T47D (cell line): ENCODE measurements around the gene CGNL1.

Source experiments
- DNase-seq, 2 experiments: peaks; one replicate each; pipeline versions ENCODE4 v3.0.0 to v3.0.0-alpha.2; 2011 to 2012; ENCODE audit warnings: low read depth in 1 of 2, low spot score in 1 of 2
- JUND ChIP-seq: IDR thresholded peaks from 2 replicates; pipeline ENCODE4 v1.6.1; 2012; ENCODE audit warnings: low read depth
- in situ Hi-C: cut with HindIII; loops from 2 replicates; pipeline ENCODE4 v1.10.0; 2016; ENCODE audit warnings: low sequenced_read_pairs, low pct_unique_long_range_greater_than_20kb

CGNL1 gene

DNA sequence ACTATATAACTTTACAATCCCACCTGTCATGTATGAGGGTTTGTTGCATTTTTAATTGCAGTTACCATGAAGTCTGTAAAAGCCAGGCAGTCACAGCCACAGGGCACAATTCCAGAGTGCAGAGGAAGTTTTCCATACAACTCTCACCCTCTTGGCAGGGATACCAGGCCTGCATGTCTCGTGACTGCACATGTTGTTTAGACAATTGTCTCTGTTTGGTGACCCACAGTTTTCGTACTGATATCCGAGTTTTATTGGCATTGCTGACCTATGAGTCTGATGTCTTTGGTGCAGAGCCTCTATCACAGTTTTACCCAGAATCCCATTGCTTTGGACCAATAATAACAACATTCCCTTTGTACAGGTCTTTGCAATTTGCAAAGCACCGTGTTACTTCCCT is 190.5 kb downstream of the CGNL1 start:
- DNase-seq: no peak
- in situ Hi-C loops: no loop called here
- no peak for TF ChIP-seq JUND

DNA sequence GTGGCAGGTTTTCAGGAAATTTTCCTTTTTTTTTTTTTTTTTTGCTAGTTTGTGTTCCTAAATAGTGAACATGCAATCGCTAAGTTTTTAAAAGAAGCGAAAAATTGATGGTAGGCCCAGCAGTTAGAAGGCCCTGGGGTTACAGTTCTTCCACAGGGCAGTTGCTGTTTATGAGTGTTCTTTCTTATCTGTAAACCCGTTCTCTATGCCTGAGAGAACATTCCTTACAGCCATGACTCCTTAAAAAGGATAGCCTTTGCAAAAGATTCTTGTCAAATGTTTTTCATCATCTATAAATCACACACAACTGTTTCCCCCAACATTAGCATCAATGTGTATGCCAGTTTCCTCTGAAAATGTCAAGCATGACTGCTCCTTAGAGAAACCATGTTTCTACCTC is 191.6 kb downstream of the CGNL1 start:
- DNase-seq: no peak
- TF ChIP-seq JUND: no peak
- in situ Hi-C loops: no loop called here

- no peak for DNase-seq
- no peak for TF ChIP-seq JUND
- in situ Hi-C loops: no loop called here
Measured at GRCh38 chr15:57568299-57568698, 192.0 kb downstream of the CGNL1 start.

DNA sequence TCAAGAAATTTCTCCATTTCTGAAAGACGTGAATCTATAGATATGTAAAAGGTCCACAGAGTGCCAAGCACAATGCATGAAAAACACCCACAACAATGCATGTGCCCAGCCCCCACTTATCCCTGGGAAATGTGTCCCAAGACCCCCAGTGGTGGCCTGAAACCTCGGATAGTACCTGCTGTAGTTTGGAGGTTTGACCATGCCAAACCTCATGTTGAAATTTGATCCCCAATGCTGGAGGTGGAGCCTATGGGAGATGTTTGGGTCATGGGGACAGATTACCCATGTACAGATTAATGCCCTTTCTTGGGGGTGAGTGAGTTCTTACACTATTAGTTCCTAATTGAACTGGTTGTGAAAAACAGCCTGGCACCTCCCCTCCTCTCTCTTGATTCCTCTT is 194.0 kb downstream of the CGNL1 start:
- in situ Hi-C loops: no loop called here
- TF ChIP-seq JUND: no peak
- no peak for DNase-seq

GRCh38 chr15:57570994-57571393 is 194.7 kb downstream of the CGNL1 start:
- no peak for DNase-seq
- in situ Hi-C loops: no loop called here

DNA sequence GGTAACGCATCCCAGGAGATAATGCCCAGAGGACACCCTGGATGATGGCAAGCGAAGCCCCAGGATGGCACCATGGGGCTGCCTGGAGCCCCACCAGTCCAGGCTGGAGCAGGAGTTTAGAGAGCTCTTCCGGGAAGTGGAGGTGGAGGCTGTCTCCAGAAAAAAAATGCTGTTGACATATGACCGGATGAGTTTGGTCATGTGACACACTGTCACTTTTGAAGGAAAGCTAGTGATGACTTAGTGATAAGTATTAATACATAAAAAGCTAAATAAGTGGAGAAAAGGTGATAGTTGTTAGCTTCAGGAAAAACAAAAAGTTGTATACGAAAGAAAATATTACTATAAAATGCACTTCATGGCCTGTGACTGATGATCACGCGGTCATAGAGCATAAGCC is 195.4 kb downstream of the CGNL1 start:
- in situ Hi-C loops: no loop called here
- no peak for DNase-seq

More at GRCh38 chr15:57570994-57571393, 194.7 kb downstream of the CGNL1 start:
- no peak for TF ChIP-seq JUND

GRCh38 chr15:57572468-57572867 is 196.2 kb downstream of the CGNL1 start:
- in situ Hi-C loops: no loop called here
- no peak for TF ChIP-seq JUND
- DNase-seq: no peak

More for the DNA sequence above, 195.4 kb downstream of the CGNL1 start:
- no peak for TF ChIP-seq JUND

GRCh38 chr15:57573151-57573550 is 196.8 kb downstream of the CGNL1 start:
- no peak for TF ChIP-seq JUND
- no peak for DNase-seq
- in situ Hi-C loops: no loop called here

- no peak for DNase-seq
- TF ChIP-seq JUND: no peak
- in situ Hi-C loops: no loop called here
Measured at GRCh38 chr15:57575363-57575762, 199.1 kb downstream of the CGNL1 start.

GRCh38 chr15:57578288-57578900 is 202.1 kb downstream of the CGNL1 start:
- in situ Hi-C loops: no loop called here
- no peak for TF ChIP-seq JUND
- DNase-seq: no peak

DNA sequence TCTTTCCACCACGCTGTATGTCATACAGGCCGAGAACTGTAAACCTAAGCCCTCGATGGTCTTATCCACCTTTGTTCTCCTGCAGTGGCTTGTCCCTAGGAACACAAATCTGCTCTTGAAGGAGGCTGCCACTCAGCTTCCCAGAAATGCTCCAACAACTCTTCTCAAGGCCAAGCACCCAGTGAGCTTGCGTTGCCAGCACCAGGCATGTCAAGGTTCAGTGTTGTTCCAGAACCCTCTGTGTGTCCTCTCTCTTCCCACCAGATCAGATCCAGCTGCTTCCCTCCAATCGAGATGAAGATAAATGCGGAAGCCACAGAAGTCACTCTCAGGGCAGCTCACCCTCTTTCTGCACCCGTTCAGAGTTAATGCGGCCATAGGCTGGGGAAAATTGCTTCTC is 204.1 kb downstream of the CGNL1 start:
- in situ Hi-C loops: no loop called here
- no peak for TF ChIP-seq JUND
- DNase-seq: no peak

GRCh38 chr15:57580866-57581265 is 204.6 kb downstream of the CGNL1 start:
- no peak for TF ChIP-seq JUND
- DNase-seq: no peak
- in situ Hi-C loops: no loop called here

DNA sequence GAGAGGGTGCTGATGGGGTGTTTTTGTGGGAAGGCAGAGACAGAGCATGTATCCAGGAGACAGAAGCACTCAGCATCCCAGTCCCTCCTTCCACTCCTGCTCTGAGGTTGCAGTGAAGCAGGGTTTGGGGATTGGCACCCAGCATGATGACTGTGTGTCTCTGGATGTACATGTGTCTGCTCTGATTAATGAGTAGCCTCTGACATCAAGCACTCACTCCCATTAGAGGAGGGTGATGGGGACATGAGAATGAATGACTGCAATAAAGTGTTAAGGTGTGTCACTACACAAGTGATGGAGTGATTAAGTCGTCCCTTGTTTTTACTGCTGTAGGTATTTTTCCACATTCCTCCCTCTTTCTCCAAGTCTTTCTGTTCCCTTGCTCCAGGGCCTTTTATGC is 205.8 kb downstream of the CGNL1 start:
- DNase-seq: no peak
- in situ Hi-C loops: no loop called here
- no peak for TF ChIP-seq JUND

GRCh38 chr15:57583282-57583681 is 207.0 kb downstream of the CGNL1 start:
- TF ChIP-seq JUND: no peak

More at GRCh38 chr15:57583282-57583681, 207.0 kb downstream of the CGNL1 start:
- no peak for DNase-seq
- in situ Hi-C loops: no loop called here
